Right lobe of liver (tissue), 6 donors: ENCODE measurements around the gene DECR2. TPM values are rescaled to one million over a fixed set of nuclear protein-coding genes. Genes with fewer than 3 reads are reported as not detected.
A peak's percentile ranks its signal among the peaks of the same experiment; 100 is the strongest.

Experiments
- ATAC-seq, 4 donors: fragments of 200-7000 bp; cut with Tn5 transposase; one replicate each; pipeline ENCODE4 v1.9.1; 2020; ENCODE audit warnings: mild to moderate bottlenecking in 4 of 4, moderate library complexity in 4 of 4
- DNase-seq, 3 donors: peaks; one replicate each; pipeline ENCODE4 v3.0.0-alpha.2; 2020
- H3K27ac ChIP-seq, 3 donors: fragments of 200-600 bp; one replicate each; pipeline ENCODE4 v1.8.0; 2022
- H3K27me3 ChIP-seq, 2 donors: fragments of 200-600 bp; one replicate each; pipeline ENCODE4 v1.8.0; 2022
- H3K36me3 ChIP-seq, 4 donors: fragments of 200-600 bp; sonication (generic) in 1 of 4; one replicate each; pipeline versions ENCODE4 v1.5.1 to v1.8.0; 2017 to 2022; ENCODE audit warnings: control low read depth in 1 of 4
- H3K4me1 ChIP-seq, 4 donors: fragments of 200-600 bp; sonication (generic) in 1 of 4; one replicate each; pipeline versions ENCODE4 v1.5.1 to v1.8.0; 2017 to 2022; ENCODE audit warnings: control low read depth in 1 of 4
- H3K4me3 ChIP-seq, 3 donors: fragments of 200-600 bp; one replicate each; pipeline ENCODE4 v1.8.0; 2022
- H3K9me3 ChIP-seq, 4 donors: fragments of 200-600 bp; sonication (generic) in 1 of 4; one replicate each; pipeline versions ENCODE4 v1.5.1 to v1.8.0; 2017 to 2022; ENCODE audit warnings: control low read depth in 1 of 4
- CTCF ChIP-seq, 4 donors: fragments of 200-600 bp in 3 of 4; fragments of 450-650 bp in 1 of 4; IDR thresholded peaks; one replicate each; pipeline versions ENCODE4 v1.5.1 to v1.8.0; 2016 to 2022; ENCODE audit warnings: antibody characterized with exemption in 4 of 4, mild to moderate bottlenecking in 2 of 4
- POLR2A ChIP-seq: fragments of 450-650 bp; IDR thresholded peaks from one replicate; pipeline ENCODE4 v1.6.1; 2017; ENCODE audit warnings: antibody characterized with exemption, mild to moderate bottlenecking
- WGBS: methylation state at CpG from one replicate; pipeline ENCODE4 v1.1.6; 2018; ENCODE audit warnings: low coverage, low lambda C conversion rate; ENCODE audit not compliant: insufficient coverage; ENCODE audit errors: missing lambda C conversion rate; 5-methylcytosine and 5-hydroxymethylcytosine counted together
- intact Hi-C, 2 donors: fragments of 100-400 bp; cut with DNase I; formaldehyde crosslinking; loops; one replicate each; pipeline versions ENCODE4 v1.11.2 to v1.14.1; 2022
- total RNA-seq, 6 experiments: library from RNA; depleted of rRNA in 2 of 6; stranded (reverse); fragments of >200 nt in 2 of 6; fragmentation: NEBNext Ultra II Directional in 3 of 6; extraction: Animal tissue kit (Norgen Biotek cat#: 25700) in 3 of 6; gene quantifications; one replicate each; pipeline versions ENCODE4 v1.1.0 to v1.2.4, GENCODE V29; 2016 to 2023
- donor health status: DM: no; HTN: yes; CAD: no.
- donor health status: DM: no; HTN: no; CAD: no.
- donor health status: DM: no; HTN: no; CAD: no.
- donor health status: DM: no; HTN: yes; CAD: no.
- donor health status: DM: no; HTN: yes; CAD: no.

Gene DECR2
- total RNA-seq, 6 experiments from 2014 or later = 73.6 to 169 (median 97.0) TPM

GRCh38 chr16:381012-381788, 20.5 kb upstream of the DECR2 start:
- intact Hi-C loops = loop anchor here in 1 of 2 donors (10.0 kb wide), 1 partner anchor 114 kb away; no protein-coding TSS in a partner anchor
- no peak for TF ChIP-seq POLR2A
- TF ChIP-seq CTCF (IDR thresholded peaks at IDR 0.05) = no peak
- Histone ChIP-seq H3K9me3 (no peaks in the 10 kb centered on the region), H3K27me3 (no peaks in the 10 kb centered on the region), H3K4me3 (peak overlapping the region; percentile 75 to 94 (median 93)), H3K4me1 (peaks cover 0 to 5% (median 0%) of the 10 kb centered on the region in 4 donors), H3K27ac (peak overlapping the region in 2 of 3 donors; percentile 37 to 57), H3K36me3 (no peaks in the 10 kb centered on the region)
- ATAC-seq (peak; percentile 33 to 48 (median 36)), DNase-seq (peak in 2 of 3 donors; percentile 61 to 64)
- WGBS = 0% methylated on average over 7 of the region's 73 CpGs

- peak; percentile 72 to 79 (median 78) for DNase-seq
- Histone ChIP-seq H3K4me3 (peak within 1 kb of the TSS; percentile 87 to 94 (median 94)), H3K9me3 (no peaks in the 10 kb centered on the region), H3K4me1 (peaks cover 0 to 5% (median 0%) of the 10 kb centered on the region in 4 donors), H3K27ac (peak within 1 kb of the TSS; percentile 50 to 70 (median 57)), H3K27me3 (no peaks in the 10 kb centered on the region), H3K36me3 (no peaks in the 10 kb centered on the region)
- 0% methylated on average over 21 of the region's 123 CpGs for WGBS
- peak; percentile 76 to 88 (median 78) for ATAC-seq
- no peak for TF ChIP-seq POLR2A
- TF ChIP-seq CTCF (IDR thresholded peaks at IDR 0.05) = no peak
- intact Hi-C loops = loop anchor here in 1 of 2 donors (10.0 kb wide), 1 partner anchor 113 kb away; no protein-coding TSS in a partner anchor
Measured at GRCh38 chr16:381789-382717, 19.6 kb upstream of the DECR2 start, which contains the start of gene PGAP6. PGAP6 (minus strand) TSS chr16:381978; CDS start chr16:381821, 157 bp downstream.

GRCh38 chr16:383326-384051, 18.2 kb upstream of the DECR2 start:
- ATAC-seq (no peak), DNase-seq (peak in 2 of 3 donors; percentile 51 to 56)
- Histone ChIP-seq H3K27ac (peak overlapping the region in 2 of 3 donors; percentile 13 to 43), H3K4me3 (peak overlapping the region in 1 of 3 donors; percentile 94), H3K27me3 (no peaks in the 10 kb centered on the region), H3K9me3 (no peaks in the 10 kb centered on the region), H3K36me3 (no peaks in the 10 kb centered on the region), H3K4me1 (peaks cover 0 to 5% (median 0%) of the 10 kb centered on the region in 4 donors)
- TF ChIP-seq CTCF (IDR thresholded peaks at IDR 0.05) (no peak), POLR2A (no peak)
- WGBS = 61% methylated on average over 7 of the region's 33 CpGs
- intact Hi-C loops = loop anchor here in 1 of 2 donors (10.0 kb wide), 1 partner anchor 111 kb away; no protein-coding TSS in a partner anchor
